EH (cell line): ENCODE results near the gene PAQR4.

Experiments
- DNase-seq: peaks from one replicate; pipeline ENCODE4 v3.0.0-alpha.2; 2015; ENCODE audit warnings: low read depth

PAQR4 gene

GRCh38 chr16:3022208-3022683 lies 53.1 kb downstream of the PAQR4 start:
- peak; percentile 98 for DNase-seq

GRCh38 chr16:3022684-3023414 lies 53.7 kb downstream of the PAQR4 start:
- peak; percentile 65 for DNase-seq
